GM12878 (cell line): Measurements from ENCODE around the gene RGS2. TPM values are rescaled to one million over a fixed set of nuclear protein-coding genes. Genes with fewer than 3 reads are reported as not detected.

Experiments
- CEBPZ ChIP-seq: fragments of 150-350 bp; IDR thresholded peaks from 2 replicates; pipeline ENCODE4 v1.6.1; 2016; ENCODE audit warnings: low read depth, low read length
- PAX8 ChIP-seq: fragments of 450-650 bp; IDR thresholded peaks from 2 replicates; pipeline ENCODE4 v1.6.1; 2017; ENCODE audit warnings: mild to moderate bottlenecking, moderate library complexity
- REST ChIP-seq: IDR thresholded peaks from 2 replicates; pipeline ENCODE4 v1.6.1; 2012; ENCODE audit warnings: mild to moderate bottlenecking, low read depth, low read length
- SRF ChIP-seq, 2 experiments: IDR thresholded peaks; 2 replicates each; pipeline ENCODE4 v1.6.1; 2011; ENCODE audit warnings: low read depth in 2 of 2, low read length in 2 of 2, mild to moderate bottlenecking in 1 of 2, moderate library complexity in 1 of 2
- SUZ12 ChIP-seq: fragments of 200-600 bp; sonication (generic); IDR thresholded peaks from one replicate; pipeline ENCODE4 v1.6.1; 2018; ENCODE audit warnings: antibody characterized with exemption, mild to moderate bottlenecking; ENCODE audit not compliant: unreplicated experiment
- polyA plus RNA-seq, 11 experiments: library from polyadenylated mRNA; depleted of rRNA in 4 of 11; unstranded in 6 of 11; stranded (reverse) in 5 of 11; fragments of >200 nt; fragmentation: Nextera tagmentation in 4 of 11; fragmentation: Illumina TruSeq in 1 of 11; extraction: Ambion mirVana in 4 of 11; extraction: Trizol in 1 of 11; gene quantifications; 1 replicate in 1 of 11; 2 replicates in 10 of 11; pipeline versions ENCODE4 v1.2.1 to v1.2.3, GENCODE V29; 2011 to 2016; ENCODE audit warnings: inconsistent platforms in 2 of 11, missing spikeins in 2 of 11, low read depth in 1 of 11
- total RNA-seq, 4 experiments: library from RNA; depleted of rRNA in 3 of 4; stranded (reverse); fragments of >200 nt in 3 of 4; fragmentation: Illumina TruSeq in 1 of 4; extraction: Trizol in 1 of 4; gene quantifications; 2 replicates each; pipeline versions ENCODE4 v1.2.1 to v1.2.3, GENCODE V29; 2013 to 2021

The RGS2 gene
- total and polyA plus RNA-seq, 10 of the 15 experiments (the other 5 are each of a cell fraction or from before 2014, with no cell fraction given): 0.27 to 2.3 (median 0.98) TPM

GRCh38 chr1:192811006-192811405, 2.2 kb downstream of the RGS2 start (continued):
- TF ChIP-seq CEBPZ: no peak
- no peak for TF ChIP-seq PAX8
- TF ChIP-seq SRF (IDR thresholded peaks at IDR 0.05; ENCODE audit: low read depth in 2 of 2, low read length in 2 of 2): no peak
- TF ChIP-seq SUZ12: no peak
- TF ChIP-seq REST: no peak
- TF ChIP-seq, all 136 proteins: peak for 0
